H9 (cell line): ENCODE results near the gene PTPN13. TPM values are rescaled to one million over a fixed set of nuclear protein-coding genes. Genes with fewer than 3 reads are reported as not detected.
A peak's percentile ranks its signal among the peaks of the same experiment; 100 is the strongest.

ENCODE experiments used
- DNase-seq: peaks from one replicate; pipeline ENCODE4 v3.0.0-alpha.2; 2017
- H2AFZ ChIP-seq: one replicate; pipeline ENCODE4 v1.6.1; 2013; ENCODE audit warnings: mild to moderate bottlenecking, low read length, control low read depth, moderate library complexity
- H2AK5ac ChIP-seq: 2 replicates; pipeline ENCODE4 v1.6.1; 2013; ENCODE audit warnings: low read length, control low read depth, mixed read lengths; ENCODE audit not compliant: insufficient read length
- H2BK120ac ChIP-seq: one replicate; pipeline ENCODE4 v1.6.1; 2013; ENCODE audit warnings: low read depth, mild to moderate bottlenecking, low read length, control low read depth, inconsistent platforms; ENCODE audit not compliant: poor library complexity, severe bottlenecking
- H2BK12ac ChIP-seq: 2 replicates; pipeline ENCODE4 v1.6.1; 2013; ENCODE audit warnings: low read length, control low read depth, mixed read lengths, low read depth; ENCODE audit not compliant: insufficient read length
- H2BK15ac ChIP-seq: 2 replicates; pipeline ENCODE4 v1.6.1; 2013; ENCODE audit warnings: low read depth, low read length, control low read depth
- H2BK20ac ChIP-seq: one replicate; pipeline ENCODE4 v1.6.1; 2013; ENCODE audit warnings: low read depth, mild to moderate bottlenecking, low read length, control low read depth, inconsistent platforms; ENCODE audit not compliant: poor library complexity, severe bottlenecking
- H2BK5ac ChIP-seq: 2 replicates; pipeline ENCODE4 v1.6.1; 2013; ENCODE audit warnings: low read length, control low read depth, mixed read lengths; ENCODE audit not compliant: insufficient read length
- H3K14ac ChIP-seq: 2 replicates; pipeline ENCODE4 v1.6.1; 2013; ENCODE audit warnings: low read length, control low read depth; ENCODE audit not compliant: insufficient read depth
- H3K18ac ChIP-seq: 2 replicates; pipeline ENCODE4 v1.6.1; 2013; ENCODE audit warnings: low read depth, mild to moderate bottlenecking, mixed read lengths, low read length, control low read depth; ENCODE audit not compliant: insufficient read length
- H3K23ac ChIP-seq: 2 replicates; pipeline ENCODE4 v1.6.1; 2013; ENCODE audit warnings: low read length, control low read depth, mixed read lengths, low read depth; ENCODE audit not compliant: insufficient read length
- H3K23me2 ChIP-seq: 2 replicates; pipeline ENCODE4 v1.6.1; 2013; ENCODE audit warnings: low read depth, mild to moderate bottlenecking, mixed read lengths, low read length, control low read depth; ENCODE audit not compliant: insufficient read length, poor library complexity, severe bottlenecking
- H3K27ac ChIP-seq: 2 replicates; pipeline ENCODE4 v1.5.1; 2013; ENCODE audit warnings: low read length, control low read depth, mixed read lengths, low read depth; ENCODE audit not compliant: insufficient read length
- H3K27me3 ChIP-seq: 2 replicates; pipeline ENCODE4 v1.6.1; 2013; ENCODE audit warnings: low read length, control low read depth, inconsistent platforms; ENCODE audit not compliant: insufficient read depth
- H3K4ac ChIP-seq: 2 replicates; pipeline ENCODE4 v1.6.1; 2013; ENCODE audit warnings: low read depth, mild to moderate bottlenecking, control low read depth, inconsistent platforms, low read length, moderate library complexity
- H3K4me1 ChIP-seq: 2 replicates; pipeline ENCODE4 v1.6.1; 2013; ENCODE audit warnings: low read length, control low read depth, inconsistent platforms; ENCODE audit not compliant: insufficient read depth
- H3K4me2 ChIP-seq: 2 replicates; pipeline ENCODE4 v1.6.1; 2013; ENCODE audit warnings: low read length, control low read depth, mixed read lengths; ENCODE audit not compliant: insufficient read length, insufficient read depth
- H3K56ac ChIP-seq: 2 replicates; pipeline ENCODE4 v1.6.1; 2013; ENCODE audit warnings: low read depth, mild to moderate bottlenecking, mixed read lengths, low read length, control low read depth; ENCODE audit not compliant: insufficient read length
- H3K79me1 ChIP-seq: 2 replicates; pipeline ENCODE4 v1.6.1; 2013; ENCODE audit warnings: low read depth, mild to moderate bottlenecking, moderate library complexity, low read length, control low read depth, inconsistent platforms; ENCODE audit not compliant: insufficient read depth, poor library complexity, severe bottlenecking
- H3K79me2 ChIP-seq: 2 replicates; pipeline ENCODE4 v1.6.1; 2013; ENCODE audit warnings: low read length, control low read depth, inconsistent platforms; ENCODE audit not compliant: insufficient read depth
- H3K9ac ChIP-seq: 2 replicates; pipeline ENCODE4 v1.6.1; 2013; ENCODE audit warnings: low read length, control low read depth, mixed read lengths; ENCODE audit not compliant: insufficient read length; ENCODE audit errors: extremely low read depth
- H3K9me3 ChIP-seq: one replicate; pipeline ENCODE4 v1.6.1; 2013; ENCODE audit warnings: low read depth, low read length, inconsistent platforms; ENCODE audit not compliant: control insufficient read depth
- H3T11ph ChIP-seq: one replicate; pipeline ENCODE4 v1.6.1; 2013; ENCODE audit warnings: mild to moderate bottlenecking, low read length, control low read depth, inconsistent platforms
- H4K20me1 ChIP-seq: one replicate; pipeline ENCODE4 v1.6.1; 2013; ENCODE audit not compliant: control insufficient read depth, insufficient read length, insufficient read depth
- H4K5ac ChIP-seq: 2 replicates; pipeline ENCODE4 v1.6.1; 2013; ENCODE audit warnings: low read depth, mild to moderate bottlenecking, mixed read lengths, low read length, control low read depth; ENCODE audit not compliant: insufficient read length
- H4K8ac ChIP-seq: replicated peaks from 2 replicates; pipeline ENCODE4 v1.6.1; 2013; ENCODE audit warnings: low read length, control low read depth, mixed read lengths, low read depth; ENCODE audit not compliant: insufficient read length
- H4K91ac ChIP-seq: 2 replicates; pipeline ENCODE4 v1.6.1; 2013; ENCODE audit warnings: low read depth, mild to moderate bottlenecking, moderate library complexity, mixed read lengths, low read length, control low read depth; ENCODE audit not compliant: insufficient read length
- H3K27ac Mint-ChIP-seq, 3 experiments: 2 replicates in 2 of 3; 3 replicates in 1 of 3; pipeline ENCODE4 v1.8.0; 2020 to 2021; ENCODE audit warnings: mixed read lengths in 3 of 3, mild to moderate bottlenecking in 1 of 3, moderate library complexity in 1 of 3
- H3K27me3 Mint-ChIP-seq: 2 replicates; pipeline ENCODE4 v1.8.0; 2021; ENCODE audit warnings: low read depth, mild to moderate bottlenecking, moderate library complexity, mixed read lengths
- H3K36me3 Mint-ChIP-seq, 3 experiments: 2 replicates in 2 of 3; 3 replicates in 1 of 3; pipeline ENCODE4 v1.8.0; 2020 to 2021; ENCODE audit warnings: low read depth in 3 of 3, mixed read lengths in 3 of 3; ENCODE audit not compliant: insufficient read depth in 1 of 3
- H3K4me1 Mint-ChIP-seq, 2 experiments: 2 replicates each; pipeline ENCODE4 v1.8.0; 2020; ENCODE audit warnings: mixed read lengths in 2 of 2
- H3K4me3 Mint-ChIP-seq, 2 experiments: 2 replicates in 1 of 2; 3 replicates in 1 of 2; pipeline ENCODE4 v1.8.0; 2020 to 2021; ENCODE audit warnings: mild to moderate bottlenecking in 2 of 2, mixed read lengths in 2 of 2, moderate library complexity in 1 of 2
- H3K9me3 Mint-ChIP-seq, 2 experiments: 2 replicates in 1 of 2; 3 replicates in 1 of 2; pipeline ENCODE4 v1.8.0; 2020; ENCODE audit warnings: mild to moderate bottlenecking in 2 of 2, mixed read lengths in 2 of 2, moderate library complexity in 1 of 2
- WGBS: extraction: QIAGEN DNeasy Blood & Tissue Kit; methylation state at CpG from one replicate; pipeline ENCODE4 v1.1.7; 2013; ENCODE audit warnings: missing lambda C conversion rate, low lambda C conversion rate, mixed read lengths; ENCODE audit not compliant: insufficient read length; ENCODE audit errors: extremely low coverage; 5-methylcytosine and 5-hydroxymethylcytosine counted together
- total RNA-seq: library from RNA; stranded (reverse); gene quantifications from 2 replicates; pipeline ENCODE4 v1.2.1, GENCODE V29; 2021
- TF ChIP-seq, protein P1 (sequence below): fragments of 200-600 bp; sonication (generic); conservative IDR thresholded peaks from 3 replicates; pipeline ENCODE4 v1.8.0; 2021; ENCODE audit warnings: antibody characterized with exemption, mild to moderate bottlenecking

PTPN13 gene
- total RNA-seq, 1 experiment from 2014 or later = 34.9 TPM

DNA sequence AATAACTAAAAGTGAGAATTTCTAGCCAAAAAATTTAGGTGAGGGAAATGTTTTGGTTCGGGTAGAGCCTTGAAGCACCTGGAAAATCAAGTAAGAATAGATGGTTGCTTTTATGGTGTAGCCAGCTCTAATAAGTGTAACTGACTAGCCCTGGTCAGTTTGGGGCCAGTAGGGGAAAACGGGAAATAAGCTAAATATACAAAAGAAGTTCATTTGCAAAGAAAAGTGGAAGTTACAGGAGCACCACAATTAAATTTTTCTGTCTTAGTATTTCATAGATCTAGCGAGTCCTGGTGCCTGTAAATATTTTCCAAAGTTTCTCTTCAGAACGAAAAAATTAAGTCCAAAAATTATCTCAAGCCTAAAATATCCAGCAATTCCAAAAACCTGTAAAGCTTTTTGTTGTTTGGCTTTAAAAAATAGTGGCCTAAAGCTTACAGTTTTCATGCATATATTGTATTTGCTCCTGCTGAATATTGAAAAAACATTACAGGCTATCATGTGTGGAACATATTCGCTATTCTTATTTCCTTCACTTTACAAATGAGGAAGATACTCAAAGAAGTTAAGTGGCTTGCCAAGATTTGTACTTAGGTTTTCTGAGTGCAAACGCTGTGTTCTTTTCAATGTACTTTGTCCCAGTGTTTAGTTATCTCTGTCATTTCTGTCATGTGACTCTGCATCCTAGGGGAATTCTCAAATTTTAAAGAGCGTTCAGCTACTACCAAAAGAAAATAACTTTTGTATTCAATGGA lies 7.3 kb upstream of the PTPN13 start:
- Histone ChIP-seq H3K27ac (no peak overlapping the region), H3K9me3 (no peaks in the 10 kb centered on the region), H4K20me1 (no peaks in the 10 kb centered on the region), H4K5ac (no peak overlapping the region), H2BK15ac (no peak overlapping the region), H3K4me2 (no peak overlapping the region), H2BK12ac (no peak overlapping the region), H3K23me2 (no peaks in the 10 kb centered on the region), H2BK5ac (no peak overlapping the region), H3K4ac (no peak overlapping the region), H3K18ac (no peak overlapping the region), H3K56ac (no peak overlapping the region), H2BK120ac (no peak overlapping the region), H3K14ac (no peak overlapping the region), H3K27me3 (no peaks in the 10 kb centered on the region), H3T11ph (no peak overlapping the region), H3K23ac (no peak overlapping the region), H4K91ac (no peak overlapping the region), H3K79me2 (no peaks in the 10 kb centered on the region), H4K8ac (no peak overlapping the region), H3K4me1 (no peaks in the 10 kb centered on the region; the same call in 1 of the 2 replicates), H3K79me1 (no peaks in the 10 kb centered on the region), H2AK5ac (no peak overlapping the region), H2BK20ac (no peak overlapping the region), H2AFZ (no peak overlapping the region), H3K9ac (no peak overlapping the region)
- no CpG with 5 or more reads among the region's 7 CpGs for WGBS
- no peaks in the 10 kb centered on the region for H3K36me3 Mint-ChIP-seq
- peak overlapping the region in 2 of 3 experiments; percentile 65 to 69; a peak in 2 of 7 replicates for H3K27ac Mint-ChIP-seq
- no peaks in the 10 kb centered on the region for H3K27me3 Mint-ChIP-seq
- TF ChIP-seq, protein P1, sequence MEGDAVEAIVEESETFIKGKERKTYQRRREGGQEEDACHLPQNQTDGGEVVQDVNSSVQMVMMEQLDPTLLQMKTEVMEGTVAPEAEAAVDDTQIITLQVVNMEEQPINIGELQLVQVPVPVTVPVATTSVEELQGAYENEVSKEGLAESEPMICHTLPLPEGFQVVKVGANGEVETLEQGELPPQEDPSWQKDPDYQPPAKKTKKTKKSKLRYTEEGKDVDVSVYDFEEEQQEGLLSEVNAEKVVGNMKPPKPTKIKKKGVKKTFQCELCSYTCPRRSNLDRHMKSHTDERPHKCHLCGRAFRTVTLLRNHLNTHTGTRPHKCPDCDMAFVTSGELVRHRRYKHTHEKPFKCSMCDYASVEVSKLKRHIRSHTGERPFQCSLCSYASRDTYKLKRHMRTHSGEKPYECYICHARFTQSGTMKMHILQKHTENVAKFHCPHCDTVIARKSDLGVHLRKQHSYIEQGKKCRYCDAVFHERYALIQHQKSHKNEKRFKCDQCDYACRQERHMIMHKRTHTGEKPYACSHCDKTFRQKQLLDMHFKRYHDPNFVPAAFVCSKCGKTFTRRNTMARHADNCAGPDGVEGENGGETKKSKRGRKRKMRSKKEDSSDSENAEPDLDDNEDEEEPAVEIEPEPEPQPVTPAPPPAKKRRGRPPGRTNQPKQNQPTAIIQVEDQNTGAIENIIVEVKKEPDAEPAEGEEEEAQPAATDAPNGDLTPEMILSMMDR = no peak
- peaks cover 15% of the 10 kb centered on the region in 2 experiments for H3K4me1 Mint-ChIP-seq
- no peaks in the 10 kb centered on the region for H3K9me3 Mint-ChIP-seq
- DNase-seq = no peak
- no peak overlapping the region for H3K4me3 Mint-ChIP-seq
